Suprapubic skin (tissue), 3 donors: ENCODE data around the gene SPSB4.

Experiments
- CTCF ChIP-seq, 2 donors: fragments of 200-600 bp in 1 of 2; fragments of 450-650 bp in 1 of 2; sonication (generic) in 1 of 2; IDR thresholded peaks; one replicate each; pipeline ENCODE4 v1.5.1; 2016 to 2019; ENCODE audit warnings: antibody characterized with exemption in 2 of 2, mild to moderate bottlenecking in 1 of 2, moderate library complexity in 1 of 2
- EP300 ChIP-seq: sonication (generic); formaldehyde crosslinking; IDR thresholded peaks from one replicate; pipeline ENCODE4 v1.6.1; 2017; ENCODE audit warnings: antibody characterized with exemption
- POLR2A ChIP-seq, 2 donors: fragments of 450-650 bp; IDR thresholded peaks; one replicate each; pipeline ENCODE4 v1.6.1; 2017; ENCODE audit warnings: antibody characterized with exemption in 2 of 2, mild to moderate bottlenecking in 2 of 2, moderate library complexity in 2 of 2

GRCh38 chr3:141093397-141093796 is 42.2 kb downstream of the SPSB4 start:
- TF ChIP-seq CTCF (IDR thresholded peaks at IDR 0.05) = no peak
- TF ChIP-seq POLR2A (IDR thresholded peaks at IDR 0.05) = no peak
- no peak for TF ChIP-seq EP300
